Stomach (tissue), 9 donors: Measurements from ENCODE around the gene PLA2G3. TPM values are rescaled to one million over a fixed set of nuclear protein-coding genes. Genes with fewer than 3 reads are reported as not detected.

Experiments used
- DNase-seq, 2 donors: peaks; one replicate each; pipeline versions ENCODE4 v3.0.0 to v3.0.0-alpha.2; 2013 to 2019
- H3K27ac ChIP-seq, 5 donors: fragments of 200-600 bp in 4 of 5; sonication (generic) in 4 of 5; one replicate each; pipeline ENCODE4 v1.5.1; 2013 to 2019; ENCODE audit warnings: mild to moderate bottlenecking in 1 of 5, moderate library complexity in 1 of 5
- H3K27me3 ChIP-seq, 3 donors: fragments of 200-600 bp; sonication (generic); one replicate each; pipeline ENCODE4 v1.5.1; 2017 to 2019; ENCODE audit warnings: mixed run types in 1 of 3
- H3K36me3 ChIP-seq, 4 donors: fragments of 200-600 bp; sonication (generic); 1 replicate in 3 of 4; 2 replicates in 1 of 4; pipeline ENCODE4 v1.5.1; 2016 to 2019
- H3K4me1 ChIP-seq, 4 donors: fragments of 200-600 bp; sonication (generic); one replicate each; pipeline ENCODE4 v1.5.1; 2016 to 2019
- H3K4me3 ChIP-seq, 4 donors: fragments of 200-600 bp; sonication (generic) in 3 of 4; one replicate each; pipeline ENCODE4 v1.5.1; 2016 to 2019; ENCODE audit warnings: mild to moderate bottlenecking in 1 of 4
- H3K9me3 ChIP-seq, 4 donors: fragments of 200-600 bp; sonication (generic); one replicate each; pipeline ENCODE4 v1.5.1; 2016 to 2019
- CTCF ChIP-seq, 7 experiments: fragments of 450-650 bp in 4 of 7; fragments of 200-600 bp in 3 of 7; sonication (generic) in 3 of 7; IDR thresholded peaks; one replicate each; pipeline ENCODE4 v1.5.1; 2016 to 2019; ENCODE audit warnings: antibody characterized with exemption in 7 of 7, control low read depth in 2 of 7, mild to moderate bottlenecking in 1 of 7
- EP300 ChIP-seq: sonication (generic); formaldehyde crosslinking; IDR thresholded peaks from one replicate; pipeline ENCODE4 v1.6.1; 2017; ENCODE audit warnings: antibody characterized with exemption
- POLR2A ChIP-seq, 4 donors: fragments of 450-650 bp; IDR thresholded peaks; one replicate each; pipeline ENCODE4 v1.6.1; 2016; ENCODE audit warnings: antibody characterized with exemption in 4 of 4, control low read depth in 2 of 4, mild to moderate bottlenecking in 1 of 4, moderate library complexity in 1 of 4
- POLR2AphosphoS5 ChIP-seq, 3 donors: sonication (generic); formaldehyde crosslinking; IDR thresholded peaks; one replicate each; pipeline ENCODE4 v1.6.1; 2016; ENCODE audit warnings: antibody characterized with exemption in 3 of 3
- WGBS, 5 donors: extraction: QIAGEN DNeasy Blood & Tissue Kit in 3 of 5; methylation state at CpG; one replicate each; pipeline versions ENCODE4 v1.1.5 to v1.1.7; 2013 to 2018; 5-methylcytosine and 5-hydroxymethylcytosine counted together
- intact Hi-C: fragments of 100-400 bp; cut with DNase I; formaldehyde crosslinking; loops from one replicate; pipeline ENCODE4 v1.15.1; 2023; ENCODE audit warnings: low total_unique reads
- polyA plus RNA-seq, 3 donors: library from polyadenylated mRNA; stranded (reverse); fragments of 200-250 nt; gene quantifications; one replicate each; pipeline ENCODE4 v1.2.3, GENCODE V29; 2013
- total RNA-seq, 5 donors: library from RNA; depleted of rRNA; stranded (reverse); fragments of >200 nt; gene quantifications; one replicate each; pipeline versions ENCODE4 v1.1.0 to v1.2.3, GENCODE V29; 2014 to 2016
- donor health status: healthy with polysubstance abuse.
- donor health status: Bipolar disorder and iron deficiency.
- donor health status: healthy.

Gene PLA2G3
- total and polyA plus RNA-seq, 8 donors, result 0.75 to 2.5 TPM; not detected in 6

- WGBS, 5 donors, result 84 to 96% (median 91%) methylated on average over 5 to 21 of the region's 21 CpGs
- Histone ChIP-seq H3K4me1 (peaks cover 42 to 90% (median 71%) of the 10 kb centered on the region in 4 donors), H3K36me3 (peaks cover 54 to 62% (median 54%) of the 10 kb centered on the region in 4 donors), H3K4me3 (no peak overlapping the region), H3K27ac (peak overlapping the region in 4 of 5 donors; percentile 89 to 96 (median 95)), H3K9me3 (no peaks in the 10 kb centered on the region), H3K27me3 (no peaks in the 10 kb centered on the region)
- DNase-seq, result peak in 1 of 2 donors; percentile 14
- intact Hi-C loops, result loop anchor here (5.0 kb wide), 1 partner anchor 140 kb away; no protein-coding TSS in a partner anchor
- no peak for TF ChIP-seq POLR2A (IDR thresholded peaks at IDR 0.05)
- no peak for TF ChIP-seq EP300
- no peak for TF ChIP-seq POLR2AphosphoS5 (IDR thresholded peaks at IDR 0.05)
- TF ChIP-seq CTCF (IDR thresholded peaks at IDR 0.05), result no peak
Observed at GRCh38 chr22:31087744-31088215, 52.5 kb downstream of the PLA2G3 start.

GRCh38 chr22:31086703-31087330, 53.5 kb downstream of the PLA2G3 start:
- DNase-seq, result no peak
- H3K27me3 ChIP-seq, result no peaks in the 10 kb centered on the region
- no peak overlapping the region for H3K4me3 ChIP-seq
- TF ChIP-seq CTCF (IDR thresholded peaks at IDR 0.05) (no peak), EP300 (no peak), POLR2AphosphoS5 (IDR thresholded peaks at IDR 0.05) (no peak), POLR2A (IDR thresholded peaks at IDR 0.05) (no peak)
- 32 to 47% (median 42%) methylated on average over 7 to 8 of the region's 8 CpGs for WGBS, 5 donors
- no peaks in the 10 kb centered on the region for H3K9me3 ChIP-seq
- intact Hi-C loops, result loop anchor here (5.0 kb wide), 1 partner anchor 140 kb away; no protein-coding TSS in a partner anchor
- peaks cover 48 to 90% (median 74%) of the 10 kb centered on the region in 4 donors for H3K4me1 ChIP-seq
- H3K27ac ChIP-seq, result peak overlapping the region in 4 of 5 donors; percentile 89 to 96 (median 95)
- peaks cover 44 to 52% (median 45%) of the 10 kb centered on the region in 4 donors for H3K36me3 ChIP-seq

- WGBS, 5 donors, result 53 to 89% (median 76%) methylated on average over 3 of the region's 3 CpGs
- no peak for DNase-seq
- Histone ChIP-seq H3K27ac (peak overlapping the region; percentile 89 to 96 (median 95)), H3K9me3 (no peaks in the 10 kb centered on the region), H3K36me3 (peaks cover 35 to 43% (median 36%) of the 10 kb centered on the region in 4 donors), H3K4me3 (peak overlapping the region in 3 of 4 donors; percentile 53 to 70 (median 54)), H3K27me3 (no peaks in the 10 kb centered on the region), H3K4me1 (peaks cover 48 to 89% (median 73%) of the 10 kb centered on the region in 4 donors)
- intact Hi-C loops, result loop anchor here (5.0 kb wide), 1 partner anchor 139 kb away; no protein-coding TSS in a partner anchor
- TF ChIP-seq EP300 (no peak), CTCF (IDR thresholded peaks at IDR 0.05) (no peak), POLR2A (IDR thresholded peaks at IDR 0.05) (no peak), POLR2AphosphoS5 (IDR thresholded peaks at IDR 0.05) (no peak)
Observed at GRCh38 chr22:31085928-31086327, 54.4 kb downstream of the PLA2G3 start.

- Histone ChIP-seq H3K36me3 (peaks cover 30 to 38% (median 31%) of the 10 kb centered on the region in 4 donors), H3K4me1 (peaks cover 50 to 89% (median 76%) of the 10 kb centered on the region in 4 donors), H3K27ac (peak overlapping the region; percentile 89 to 96 (median 95)), H3K9me3 (no peaks in the 10 kb centered on the region), H3K27me3 (no peaks in the 10 kb centered on the region), H3K4me3 (peak overlapping the region; percentile 53 to 77 (median 62))
- intact Hi-C loops, result loop anchor here (5.0 kb wide), 1 partner anchor 138 kb away; no protein-coding TSS in a partner anchor
- peak in 1 of 2 donors; percentile 79 for DNase-seq
- WGBS, 5 donors, result 7 to 22% (median 8%) methylated on average over 6 to 13 of the region's 13 CpGs
- peak in 1 of 7 experiments; percentile 6 for TF ChIP-seq CTCF (IDR thresholded peaks at IDR 0.05)
- no peak for TF ChIP-seq POLR2A (IDR thresholded peaks at IDR 0.05)
- no peak for TF ChIP-seq EP300
- TF ChIP-seq POLR2AphosphoS5 (IDR thresholded peaks at IDR 0.05), result no peak
Observed at GRCh38 chr22:31085493-31085824, 54.8 kb downstream of the PLA2G3 start.
